ENCODE data around the gene NCK2. TPM values are rescaled to one million over a fixed set of nuclear protein-coding genes. Genes with fewer than 3 reads are reported as not detected.

NCK2 gene
- total RNA-seq, 1 donor from 2014 or later: 92.5 TPM

- DNase-seq (ENCODE audit: low spot score, unreplicated experiment): no peak
- Mint-ChIP-seq H3K4me3 (ENCODE audit: low read depth) (no peak overlapping the region), H3K4me1 (ENCODE audit: low read depth) (peaks cover 49% of the 10 kb centered on the region)
Measured at GRCh38 chr2:105797298-105797819, 52.6 kb downstream of the NCK2 start.

DNA sequence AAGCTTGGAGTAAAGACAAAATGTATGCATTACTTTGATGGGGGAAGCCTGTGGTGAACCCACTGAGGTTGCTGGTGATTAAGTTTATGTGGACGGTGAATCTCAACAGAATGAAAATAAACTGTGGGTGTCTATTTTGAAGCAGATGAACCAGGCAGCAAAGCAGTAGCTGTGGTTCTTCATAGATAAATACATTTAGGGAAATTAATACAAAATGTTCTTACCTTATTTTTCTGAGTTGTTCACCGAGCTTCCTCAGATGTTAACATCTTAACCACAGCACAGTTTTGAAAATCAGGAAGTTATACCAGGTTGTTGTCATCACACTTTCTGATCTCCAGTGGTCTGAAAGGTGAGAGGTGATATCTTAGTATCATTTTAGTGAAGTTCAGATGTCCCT is 53.9 kb downstream of the NCK2 start:
- H3K4me1 Mint-ChIP-seq (ENCODE audit: low read depth): peaks cover 49% of the 10 kb centered on the region
- DNase-seq (ENCODE audit: low spot score, unreplicated experiment): no peak
- no peaks in the 10 kb centered on the region for H3K9me3 Mint-ChIP-seq (ENCODE audit: low read depth)
- H3K36me3 Mint-ChIP-seq (ENCODE audit: insufficient read depth): peaks cover 4% of the 10 kb centered on the region
- H3K27me3 Mint-ChIP-seq: no peaks in the 10 kb centered on the region
- H3K27ac Mint-ChIP-seq: no peak overlapping the region
- no peak for TF ChIP-seq CTCF (IDR thresholded peaks at IDR 0.05; ENCODE audit: unreplicated experiment)
- H3K4me3 Mint-ChIP-seq (ENCODE audit: low read depth): no peak overlapping the region

More at GRCh38 chr2:105797298-105797819, 52.6 kb downstream of the NCK2 start:
- no peaks in the 10 kb centered on the region for H3K9me3 Mint-ChIP-seq (ENCODE audit: low read depth)
- no peaks in the 10 kb centered on the region for H3K27me3 Mint-ChIP-seq
- H3K27ac Mint-ChIP-seq: peak overlapping the region; percentile 35
- H3K36me3 Mint-ChIP-seq (ENCODE audit: insufficient read depth): peaks cover 2% of the 10 kb centered on the region
- TF ChIP-seq CTCF (IDR thresholded peaks at IDR 0.05; ENCODE audit: unreplicated experiment): no peak

DNA sequence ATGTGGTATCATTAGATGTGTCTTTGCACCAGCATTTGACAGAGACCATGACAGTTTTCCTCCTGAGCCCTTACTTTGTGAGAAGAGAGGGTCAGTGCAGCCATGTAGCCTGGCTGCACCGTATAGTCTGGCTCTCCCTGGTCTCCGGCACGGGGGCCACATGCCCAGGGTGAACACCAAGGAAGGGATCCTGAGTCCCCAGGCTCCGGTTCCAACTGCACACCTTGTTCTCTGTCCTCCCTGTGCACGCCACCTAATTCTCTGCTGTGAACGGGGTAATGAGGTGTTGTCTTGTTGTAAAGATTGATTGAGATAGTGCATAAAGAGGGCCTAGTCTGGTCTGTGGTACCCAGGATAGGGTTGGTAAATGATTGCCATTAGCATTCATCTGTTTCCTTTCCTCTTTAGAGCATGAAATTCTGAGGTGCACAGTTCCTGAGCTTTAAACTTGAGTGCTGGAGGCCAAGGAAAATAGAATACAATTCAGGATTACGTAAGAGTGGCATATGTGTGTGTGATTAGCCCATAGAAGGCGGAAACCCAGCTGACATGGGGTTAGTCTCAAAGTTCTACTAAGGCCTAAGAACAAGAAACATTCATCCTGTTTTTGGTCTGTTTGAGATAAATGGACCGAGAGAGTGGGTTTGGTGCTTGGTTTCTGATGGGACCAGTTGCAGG is 55.5 kb downstream of the NCK2 start:
- H3K4me3 Mint-ChIP-seq (ENCODE audit: low read depth): no peak overlapping the region
- TF ChIP-seq CTCF (IDR thresholded peaks at IDR 0.05; ENCODE audit: unreplicated experiment): no peak
- no peaks in the 10 kb centered on the region for H3K9me3 Mint-ChIP-seq (ENCODE audit: low read depth)
- peaks cover 4% of the 10 kb centered on the region for H3K36me3 Mint-ChIP-seq (ENCODE audit: insufficient read depth)
- H3K27me3 Mint-ChIP-seq: no peaks in the 10 kb centered on the region
- no peak overlapping the region for H3K27ac Mint-ChIP-seq
- peaks cover 55% of the 10 kb centered on the region for H3K4me1 Mint-ChIP-seq (ENCODE audit: low read depth)
- no peak for DNase-seq (ENCODE audit: low spot score, unreplicated experiment)

DNA sequence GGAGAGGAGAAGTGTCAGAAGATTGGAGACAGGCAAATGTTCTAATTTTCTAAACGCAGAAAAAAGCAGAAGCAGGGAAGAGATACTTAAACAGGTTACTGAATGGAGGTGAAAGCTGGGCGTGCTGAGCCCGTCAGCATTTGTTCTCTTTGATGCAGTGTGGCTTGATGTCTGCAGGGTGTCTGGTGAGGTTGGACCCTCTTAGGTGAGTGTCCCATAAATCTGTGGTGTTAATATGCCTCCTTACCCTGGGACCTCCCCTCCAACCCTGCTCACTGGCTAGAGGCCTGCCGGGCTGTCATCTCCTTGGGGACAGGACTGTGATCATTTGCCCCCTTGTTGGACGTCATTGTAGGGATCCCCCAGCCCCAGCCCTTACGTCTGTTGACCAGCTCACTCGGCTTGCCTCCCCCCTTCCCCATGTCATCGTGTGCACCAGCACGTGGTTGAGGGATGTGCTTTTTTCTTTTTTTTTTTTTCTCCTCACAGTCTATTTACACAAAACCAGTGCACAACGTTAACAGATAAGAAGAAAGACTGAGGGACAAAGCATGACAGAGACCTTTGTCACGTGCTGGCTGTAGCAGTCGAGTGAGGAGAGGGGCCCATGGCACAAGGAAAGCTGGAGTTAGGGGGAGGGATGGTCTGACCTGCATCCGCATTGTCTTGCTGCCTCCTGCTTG is 56.4 kb downstream of the NCK2 start:
- H3K4me1 Mint-ChIP-seq (ENCODE audit: low read depth): peaks cover 47% of the 10 kb centered on the region
- H3K27ac Mint-ChIP-seq: peak overlapping the region; percentile 37
- no peaks in the 10 kb centered on the region for H3K9me3 Mint-ChIP-seq (ENCODE audit: low read depth)
- TF ChIP-seq CTCF (IDR thresholded peaks at IDR 0.05; ENCODE audit: unreplicated experiment): no peak
- no peak for DNase-seq (ENCODE audit: low spot score, unreplicated experiment)
- no peak overlapping the region for H3K4me3 Mint-ChIP-seq (ENCODE audit: low read depth)
- no peaks in the 10 kb centered on the region for H3K27me3 Mint-ChIP-seq
- peaks cover 4% of the 10 kb centered on the region for H3K36me3 Mint-ChIP-seq (ENCODE audit: insufficient read depth)

- DNase-seq (ENCODE audit: low spot score, unreplicated experiment): no peak
- no peak for TF ChIP-seq CTCF (IDR thresholded peaks at IDR 0.05; ENCODE audit: unreplicated experiment)
- H3K4me3 Mint-ChIP-seq (ENCODE audit: low read depth): no peak overlapping the region
- no peaks in the 10 kb centered on the region for H3K27me3 Mint-ChIP-seq
- H3K4me1 Mint-ChIP-seq (ENCODE audit: low read depth): peaks cover 44% of the 10 kb centered on the region
- H3K9me3 Mint-ChIP-seq (ENCODE audit: low read depth): no peaks in the 10 kb centered on the region
- H3K27ac Mint-ChIP-seq: no peak overlapping the region
- peaks cover 4% of the 10 kb centered on the region for H3K36me3 Mint-ChIP-seq (ENCODE audit: insufficient read depth)
Measured at GRCh38 chr2:105801961-105802360, 57.2 kb downstream of the NCK2 start.
